GM18907 (cell line): ENCODE results near the gene HS3ST5.

ENCODE experiments used
- ATAC-seq: cut with Tn5 transposase; IDR thresholded peaks from one replicate; pipeline ENCODE4 v1.9.1; 2021; ENCODE audit warnings: mild to moderate bottlenecking, moderate library complexity; ENCODE audit not compliant: unreplicated experiment

HS3ST5 gene

DNA sequence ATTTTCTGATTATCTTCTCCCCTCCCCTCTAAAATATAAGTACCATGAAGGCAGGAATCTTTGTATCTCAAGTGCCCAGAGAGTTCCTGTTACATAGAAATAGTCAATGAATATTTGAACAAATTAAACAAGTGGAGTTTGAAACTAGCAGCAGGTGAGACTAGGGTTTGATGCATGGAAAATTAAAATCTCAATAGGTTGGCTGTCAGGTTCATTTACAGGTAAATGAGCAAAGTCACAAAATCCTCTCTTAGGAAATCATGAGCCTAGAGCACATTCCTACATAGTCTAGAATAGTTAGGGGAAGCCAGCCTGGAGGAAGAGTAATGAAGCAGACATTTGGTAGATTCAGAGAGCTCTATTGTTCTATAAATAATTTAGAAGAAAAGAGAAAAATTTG is 140.4 kb downstream of the HS3ST5 start:
- ATAC-seq, result no peak

DNA sequence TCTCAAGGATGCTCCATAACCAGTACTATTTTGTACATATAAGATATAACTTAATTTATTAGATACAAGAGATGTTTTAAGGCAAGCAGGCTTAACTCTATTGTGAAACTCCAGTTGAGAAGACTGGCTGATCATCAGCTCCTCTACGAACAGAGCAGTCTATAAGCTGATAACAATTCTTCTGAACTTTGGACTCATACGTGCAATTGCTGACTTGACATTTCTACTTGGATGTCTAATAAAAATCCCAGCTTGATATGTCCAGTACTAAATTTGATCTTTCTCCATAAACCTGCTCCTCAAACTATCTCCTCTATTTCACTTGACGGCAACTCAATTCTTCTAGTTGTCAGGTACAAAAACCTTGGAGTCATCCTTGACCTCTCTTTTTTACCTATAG is 141.9 kb downstream of the HS3ST5 start:
- no peak for ATAC-seq

DNA sequence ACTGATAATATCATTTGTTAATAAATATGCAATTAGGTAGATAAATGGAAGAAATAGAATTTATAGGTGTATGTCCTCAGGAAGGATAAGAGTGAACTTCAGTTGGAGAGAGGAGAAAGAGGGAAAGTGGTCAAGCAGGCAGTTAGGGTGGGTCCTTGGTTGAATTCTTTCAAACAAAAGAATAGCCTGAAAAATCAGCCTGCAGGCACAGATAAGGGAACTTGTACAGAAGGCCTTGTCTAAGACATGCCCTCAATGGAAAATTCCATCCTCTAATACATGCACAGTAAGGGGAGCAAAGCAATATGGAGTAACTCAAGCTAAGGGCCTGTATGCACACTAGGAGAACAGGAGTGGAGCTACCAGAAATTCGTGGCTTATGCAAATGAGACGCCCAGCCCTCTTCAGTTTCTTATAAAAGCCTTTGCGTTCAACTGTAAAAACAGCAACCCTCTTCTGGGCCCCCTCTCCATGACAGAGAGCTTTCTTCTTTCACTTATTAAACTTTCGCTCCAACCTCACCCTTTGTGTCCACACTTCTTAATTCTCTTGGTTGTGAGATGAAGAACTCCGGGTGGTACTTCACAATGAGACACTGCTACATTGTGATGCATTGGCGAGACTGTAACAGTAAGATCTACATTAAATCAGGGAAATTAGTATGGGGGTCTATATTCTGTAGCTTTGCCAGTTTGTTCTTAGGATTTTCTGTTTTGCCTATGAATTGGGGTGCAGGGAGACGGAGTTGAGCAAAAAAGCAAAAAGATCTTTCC is 147.0 kb downstream of the HS3ST5 start:
- ATAC-seq, result no peak

DNA sequence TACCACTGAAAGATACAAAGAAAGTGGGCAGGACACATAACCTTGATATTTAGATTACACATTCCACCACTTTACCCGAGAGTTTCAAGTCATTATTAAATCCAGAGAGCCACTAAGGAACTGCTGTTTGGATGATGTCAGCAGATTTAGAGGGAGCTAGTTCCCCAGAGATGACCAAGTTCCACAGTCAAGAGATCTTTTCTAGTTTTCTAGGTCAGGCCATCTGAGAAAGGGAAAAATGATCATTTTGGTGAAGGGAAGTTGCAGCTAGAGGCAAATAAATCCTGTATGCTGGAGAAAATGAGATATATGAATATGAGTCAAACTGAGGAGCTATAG is 147.8 kb downstream of the HS3ST5 start:
- no peak for ATAC-seq

DNA sequence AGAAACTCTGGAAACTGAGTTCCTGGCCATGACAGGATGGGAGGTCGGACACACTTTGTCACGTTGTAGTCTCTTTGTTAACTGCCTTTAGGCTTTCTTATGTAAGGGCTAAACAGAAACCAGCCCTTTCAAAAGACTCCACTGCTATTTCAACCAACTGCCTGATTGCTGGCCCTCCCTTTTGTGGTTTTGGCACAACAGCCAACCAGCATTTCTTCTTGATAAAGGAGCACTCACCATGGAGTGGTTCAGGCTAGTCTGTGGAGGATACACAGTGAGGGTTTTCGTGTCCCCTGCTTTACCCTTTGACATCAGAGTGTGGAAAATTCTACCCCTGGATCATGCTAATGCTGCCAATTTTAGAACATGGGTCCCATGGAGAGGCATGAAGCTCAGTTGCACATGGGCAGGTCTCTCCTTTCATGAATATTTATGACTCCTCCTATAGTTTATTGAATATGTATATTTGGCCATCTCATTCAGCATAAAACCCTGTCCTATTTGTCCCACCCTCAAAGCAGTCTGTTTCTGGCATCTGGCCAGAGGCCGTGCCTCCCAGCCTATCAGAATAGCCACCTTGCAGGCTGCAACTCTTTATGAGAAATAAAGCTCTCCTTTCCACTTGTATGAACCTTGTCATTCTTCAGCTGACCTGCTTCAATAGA is 148.3 kb downstream of the HS3ST5 start:
- no peak for ATAC-seq

DNA sequence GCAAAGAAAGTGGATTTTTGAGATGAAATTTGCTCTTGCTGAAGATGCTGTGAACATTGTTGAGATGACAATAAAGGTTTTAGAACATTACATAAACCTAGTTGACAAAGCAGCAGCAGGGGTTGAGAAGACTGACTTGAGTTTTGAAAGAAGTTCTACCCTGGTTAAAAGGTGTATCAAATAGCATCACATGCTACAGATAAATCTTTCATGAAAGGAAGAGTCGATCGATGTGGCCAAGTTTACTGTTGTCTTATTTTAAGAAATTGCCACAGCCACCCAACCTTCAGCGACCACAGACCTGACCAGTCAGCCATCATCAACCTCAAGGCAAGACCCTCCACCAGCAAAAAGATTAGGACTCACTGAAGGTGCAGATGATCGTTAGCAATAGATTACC is 155.3 kb downstream of the HS3ST5 start:
- ATAC-seq, result no peak

DNA sequence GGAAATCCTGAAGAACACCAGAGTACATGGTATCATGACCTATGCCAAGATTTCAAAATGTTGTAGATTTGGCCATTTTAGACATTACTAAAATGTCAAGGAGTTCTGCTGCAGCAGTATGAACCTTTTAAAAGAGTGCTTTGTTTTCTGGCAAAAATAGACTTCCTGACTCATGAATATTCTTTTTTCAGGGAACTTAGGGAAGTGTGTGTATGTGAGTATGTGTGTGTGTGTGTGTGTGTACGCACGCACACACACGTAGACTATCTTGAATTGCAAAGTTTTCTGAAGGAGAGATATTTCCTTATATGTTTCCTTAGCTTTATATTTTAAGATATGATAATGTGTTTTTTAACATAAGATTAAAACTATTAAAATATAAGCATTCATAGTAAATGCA is 161.2 kb downstream of the HS3ST5 start:
- no peak for ATAC-seq

DNA sequence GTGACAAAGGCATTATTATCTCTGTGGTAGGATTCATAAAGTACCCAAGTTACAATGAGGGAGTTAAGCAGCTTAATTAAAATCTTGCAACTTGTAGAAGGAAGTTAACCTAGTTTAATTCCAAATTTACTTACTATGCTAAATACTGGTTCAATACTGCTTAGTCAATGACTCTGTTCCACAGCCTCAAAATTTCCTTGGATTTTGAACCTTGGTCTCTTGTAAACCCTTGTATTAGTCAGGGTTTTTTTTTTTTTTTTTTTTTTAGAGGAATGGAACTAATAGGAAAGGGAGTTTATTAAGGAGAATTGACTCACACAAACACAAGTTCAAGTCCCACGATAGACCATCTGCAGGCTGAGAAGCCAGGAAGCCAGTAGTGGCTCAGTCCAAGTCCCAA is 163.4 kb downstream of the HS3ST5 start:
- ATAC-seq, result no peak

DNA sequence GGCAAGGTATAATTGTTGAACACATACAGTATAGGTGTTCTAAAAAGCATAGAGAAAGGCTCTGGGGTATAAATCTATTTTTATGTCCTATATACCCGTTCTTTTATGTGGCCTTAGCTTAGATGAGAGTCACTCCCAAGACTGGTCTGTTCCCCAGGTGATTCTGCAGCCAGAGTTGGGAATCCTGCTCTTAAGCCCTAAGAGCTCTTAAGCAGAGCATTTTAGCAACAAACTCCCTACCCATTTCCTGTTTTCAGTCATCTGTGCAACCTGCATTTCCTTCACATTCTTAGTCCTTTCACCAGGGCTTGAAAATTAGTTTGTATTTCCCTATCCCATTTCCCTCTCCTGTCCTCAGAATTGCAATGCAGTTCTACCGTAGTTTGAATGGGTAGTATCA is 166.1 kb downstream of the HS3ST5 start:
- ATAC-seq, result no peak

DNA sequence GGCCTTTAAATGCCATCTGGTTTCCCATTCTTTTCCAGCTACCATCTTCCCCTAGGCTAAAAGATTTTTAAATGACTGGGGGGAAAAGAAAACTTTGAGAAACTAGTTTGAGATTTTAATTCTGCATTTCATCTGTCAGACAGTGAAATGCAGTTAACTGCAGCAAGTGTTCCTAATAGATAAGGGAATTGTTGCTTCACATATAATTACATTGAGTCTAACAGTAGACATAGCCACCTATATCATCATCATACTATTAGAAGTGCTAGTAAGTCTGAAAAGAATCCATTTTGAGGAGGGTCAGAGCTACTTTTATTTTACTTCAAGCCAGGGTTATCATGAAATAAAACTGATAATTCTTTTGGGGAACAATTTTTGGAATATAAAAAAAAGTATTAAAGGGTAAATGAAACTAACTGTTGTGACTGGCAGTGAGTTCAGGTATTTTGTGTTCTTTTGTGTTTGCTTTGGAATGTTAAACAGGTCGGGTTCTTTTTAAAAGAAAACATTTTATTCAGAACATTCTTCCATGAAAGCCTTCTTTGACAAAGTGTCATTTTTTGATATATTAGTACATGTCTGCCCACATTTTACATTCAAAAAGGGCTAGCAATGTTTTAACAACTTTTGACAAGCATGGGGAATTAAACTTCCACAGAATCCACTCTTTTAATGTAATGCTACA is 170.1 kb downstream of the HS3ST5 start:
- ATAC-seq, result no peak

DNA sequence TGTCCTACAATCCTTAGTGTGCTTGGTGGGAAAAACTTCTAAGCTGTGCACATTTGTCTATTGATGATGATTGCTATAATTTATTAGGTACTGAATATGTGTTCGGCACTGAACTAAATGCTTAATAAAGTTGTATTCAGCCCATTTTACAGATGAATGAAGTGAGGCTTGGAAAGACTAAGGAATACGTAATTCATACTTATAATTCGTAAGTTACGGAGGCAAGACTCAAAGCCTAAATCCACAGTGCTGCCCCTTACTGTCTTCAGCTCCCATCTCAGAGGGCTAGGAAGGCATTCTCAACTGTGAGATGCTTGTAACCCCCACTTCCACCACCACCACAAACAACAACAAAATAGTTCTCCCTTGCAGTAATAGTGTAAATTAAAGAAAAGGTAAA is 171.3 kb downstream of the HS3ST5 start:
- ATAC-seq, result no peak

DNA sequence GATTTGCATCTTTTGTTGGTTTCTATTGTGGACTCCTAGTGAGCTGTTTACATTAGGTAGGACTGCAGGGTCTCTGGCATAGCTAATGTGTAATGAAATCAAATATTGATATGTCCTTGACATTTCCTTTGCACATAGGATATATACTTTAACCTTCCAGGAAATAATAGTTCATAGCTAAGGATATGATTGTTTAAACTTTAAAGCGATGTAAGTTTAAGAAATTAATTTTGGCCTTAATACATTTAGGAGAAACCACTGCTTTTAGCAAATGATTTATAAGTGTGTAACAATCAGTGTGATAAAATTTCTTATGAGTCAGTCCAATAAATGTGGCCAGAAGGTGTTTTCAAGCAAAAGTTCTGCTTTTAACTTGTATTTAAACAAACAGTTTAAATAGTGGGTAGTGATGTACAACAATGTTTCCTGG is 171.8 kb downstream of the HS3ST5 start:
- no peak for ATAC-seq

DNA sequence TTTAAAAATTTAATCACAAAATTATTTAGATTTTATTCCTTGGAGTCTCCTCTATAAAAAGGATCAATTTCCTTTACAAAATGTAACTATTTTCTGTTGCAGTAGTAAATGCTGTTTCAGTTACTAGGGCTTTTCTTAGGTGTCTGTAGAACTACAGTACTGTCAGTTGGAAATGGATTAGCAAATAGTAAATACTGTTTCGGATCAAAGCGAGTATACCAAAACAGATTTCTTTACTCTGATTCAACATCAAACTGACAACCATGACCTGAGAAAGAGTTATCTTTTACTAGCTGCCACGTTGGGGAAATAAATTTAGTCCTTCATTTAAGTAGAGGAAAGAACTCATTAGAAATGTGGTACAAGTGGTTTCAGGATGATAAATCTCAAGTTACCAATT is 172.5 kb downstream of the HS3ST5 start:
- ATAC-seq, result no peak

DNA sequence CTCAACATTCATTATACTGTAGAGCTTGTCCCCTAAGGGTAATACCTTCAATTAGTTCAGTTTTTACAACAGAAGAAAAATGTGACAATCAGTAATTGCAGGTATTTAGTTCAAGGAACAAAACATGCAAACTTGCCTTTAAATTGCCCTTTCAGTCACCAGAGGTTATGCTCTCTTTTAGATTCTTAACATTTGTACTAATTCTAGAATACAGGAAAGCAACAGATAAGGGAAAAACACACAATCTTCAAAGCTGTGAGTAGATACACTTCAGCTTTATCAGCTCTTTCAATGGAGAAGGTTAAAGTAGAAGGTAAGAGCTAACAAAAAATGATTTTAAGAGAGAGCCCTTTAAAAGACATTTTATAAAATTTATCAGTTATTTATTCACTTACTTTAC is 173.1 kb downstream of the HS3ST5 start:
- no peak for ATAC-seq

DNA sequence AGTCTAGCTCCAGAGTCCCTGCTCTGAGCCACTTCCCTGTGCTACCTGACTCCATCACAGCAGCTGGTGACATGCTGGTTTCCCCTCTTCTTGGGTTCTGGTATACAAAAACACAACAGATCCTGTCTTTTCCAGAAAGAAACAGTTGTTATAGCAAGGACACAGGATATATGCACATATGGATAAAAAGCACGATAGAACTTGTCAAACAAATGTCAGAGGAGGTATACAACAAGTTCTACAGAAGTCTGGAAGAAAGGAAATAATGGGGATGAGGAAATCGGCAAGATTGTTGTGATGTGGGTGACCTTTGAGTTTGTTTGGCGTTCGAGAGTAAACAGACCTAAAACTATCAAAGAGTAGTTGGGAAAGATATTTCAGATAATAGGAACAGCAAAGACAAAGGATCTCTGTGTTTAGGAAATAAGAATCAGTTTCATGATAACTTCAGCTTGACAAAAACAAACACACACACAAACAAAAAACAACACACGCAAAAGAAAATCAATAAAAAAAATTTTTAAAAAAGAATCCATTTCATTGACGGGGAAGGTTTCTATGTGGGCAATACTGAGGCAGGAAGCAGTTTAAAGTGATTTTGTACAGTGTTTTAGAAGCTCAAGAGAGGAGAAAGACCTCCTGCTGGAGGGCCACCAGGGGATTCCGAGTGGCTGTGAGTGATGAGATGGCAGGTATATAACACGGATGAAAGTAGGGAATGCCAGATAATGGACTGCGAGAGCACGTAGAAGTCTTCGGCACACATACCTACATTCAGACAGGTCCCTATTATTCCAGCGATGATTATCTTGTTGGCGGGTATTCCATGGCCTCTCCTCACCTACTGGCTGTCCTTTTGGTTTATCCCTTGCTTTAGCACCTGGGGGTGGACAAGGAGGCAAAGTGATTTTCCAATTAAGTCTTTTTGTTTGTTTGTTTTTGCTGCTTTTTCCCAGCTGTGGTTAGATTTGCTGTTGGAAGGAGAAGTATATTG is 174.9 kb downstream of the HS3ST5 start:
- ATAC-seq, result no peak

DNA sequence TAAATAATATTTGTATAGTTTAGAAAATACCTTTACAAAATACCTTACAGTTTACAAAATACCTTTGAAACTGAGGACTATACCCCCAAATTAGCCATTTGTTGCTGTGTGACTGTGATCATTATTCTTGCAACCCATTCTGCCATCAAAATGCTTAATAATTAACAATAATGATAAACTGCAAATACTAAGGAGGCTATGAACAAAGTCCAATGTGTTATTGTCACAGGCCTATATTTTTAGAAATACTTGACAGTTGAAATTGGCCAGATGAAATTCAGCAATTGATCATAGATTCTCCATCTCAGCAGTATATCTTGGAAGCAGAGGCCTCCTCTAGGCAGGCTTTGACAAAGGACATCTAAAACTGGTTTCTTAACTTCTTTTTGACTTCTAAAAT is 178.6 kb downstream of the HS3ST5 start:
- no peak for ATAC-seq

DNA sequence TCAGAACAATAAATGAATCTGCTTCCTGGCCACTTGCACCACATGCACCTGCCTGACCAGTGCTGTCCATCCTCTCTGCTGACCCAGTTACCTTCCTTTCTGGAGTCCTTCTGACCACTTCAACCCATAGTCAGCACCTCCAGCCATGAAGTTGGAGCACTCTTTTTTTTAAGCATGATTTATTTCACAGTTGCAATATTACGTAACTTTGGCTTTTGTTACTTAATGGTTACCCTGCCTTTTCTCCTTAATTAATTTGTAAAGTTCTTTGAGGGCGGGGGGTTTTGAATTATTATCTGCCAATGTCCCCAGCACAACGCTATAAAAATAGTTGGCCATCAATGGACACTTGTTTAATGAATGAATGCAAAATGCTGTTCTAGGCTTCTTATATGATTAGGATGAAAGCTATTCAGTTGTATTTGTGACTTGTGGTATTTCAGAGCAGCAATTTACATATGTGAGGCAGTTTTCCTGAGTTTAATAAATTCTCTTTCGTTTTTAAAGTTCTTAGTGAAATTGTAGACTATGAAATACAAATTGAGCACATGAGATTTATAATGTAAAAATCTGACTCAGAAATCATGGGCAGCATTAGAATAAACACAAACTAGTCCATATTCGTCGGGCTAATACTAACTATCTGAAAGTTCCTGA is 180.0 kb downstream of the HS3ST5 start:
- no peak for ATAC-seq

DNA sequence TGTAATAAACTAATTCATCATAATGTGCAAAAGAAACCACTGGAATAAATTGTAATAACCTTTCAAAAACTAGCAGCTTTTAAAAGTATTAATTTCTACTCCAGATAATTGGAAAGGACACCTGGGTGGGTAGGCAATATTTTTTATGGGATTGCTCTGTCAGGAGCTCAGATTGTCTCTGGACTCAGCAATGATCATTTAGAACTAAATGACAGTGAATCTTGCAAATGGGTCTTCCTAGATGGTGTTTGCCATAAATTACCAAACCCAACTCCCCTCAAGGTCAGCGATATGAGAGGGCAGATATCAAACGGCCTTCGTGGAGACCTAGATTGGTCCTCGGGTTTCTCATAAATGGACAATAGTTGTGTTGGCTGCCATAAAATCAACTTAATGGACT is 181.9 kb downstream of the HS3ST5 start:
- ATAC-seq, result no peak

DNA sequence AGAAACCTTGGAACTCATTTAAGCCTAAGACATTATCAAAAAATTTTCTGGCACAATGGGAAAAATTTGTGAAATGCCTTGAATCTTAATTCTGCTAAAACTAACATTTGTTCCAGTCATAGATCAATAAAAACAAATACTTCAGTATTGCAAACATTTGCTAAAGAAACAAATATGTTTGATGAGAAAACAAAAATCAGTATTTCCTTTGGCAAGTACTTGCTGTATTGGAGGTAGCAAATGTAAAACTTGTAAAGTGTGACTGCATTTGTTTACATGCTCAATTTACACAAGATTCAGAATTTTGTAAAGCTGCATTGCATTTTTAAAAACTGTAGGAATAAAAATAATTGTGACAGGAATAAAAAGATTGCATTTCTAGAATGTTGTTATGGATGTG is 183.1 kb downstream of the HS3ST5 start:
- no peak for ATAC-seq

DNA sequence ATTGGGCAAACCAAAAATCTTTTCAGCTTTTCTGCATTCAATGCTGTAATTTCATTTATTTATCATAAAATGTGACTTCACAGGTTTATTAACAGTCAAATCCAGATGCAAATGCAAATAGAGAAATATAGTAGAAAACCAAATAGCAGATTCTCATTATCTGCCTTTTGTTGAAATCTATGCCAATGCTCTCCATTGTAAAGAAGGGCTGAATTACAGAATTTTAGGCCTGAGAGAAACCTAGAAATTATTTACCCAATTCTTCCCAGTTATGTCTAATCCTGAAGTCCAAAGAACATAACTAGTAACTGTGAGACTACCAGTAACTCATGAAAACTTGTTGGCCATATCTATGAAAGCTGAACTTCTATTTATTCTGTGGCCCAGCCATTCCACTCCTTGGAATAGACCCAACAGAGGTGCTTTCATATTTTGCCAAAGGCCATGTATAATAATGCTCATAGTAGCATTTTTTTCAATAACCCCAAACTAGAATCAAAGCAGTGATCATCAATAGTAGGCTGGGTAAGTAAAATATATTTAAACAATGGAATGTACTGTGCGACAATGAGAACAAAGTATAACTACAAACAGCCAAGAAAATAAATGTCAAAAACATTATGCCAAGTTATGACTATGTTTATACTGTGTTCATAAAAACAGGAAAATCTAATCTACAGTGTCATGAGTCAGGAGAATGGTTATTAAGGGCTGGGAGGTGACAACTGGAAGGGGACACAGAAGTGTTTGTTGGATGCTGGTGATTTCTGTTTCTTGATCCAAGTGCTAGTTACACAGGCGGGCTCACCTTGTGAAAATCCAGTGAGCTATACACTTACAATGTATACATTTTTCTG is 183.8 kb downstream of the HS3ST5 start:
- ATAC-seq, result no peak
